Heart right ventricle (tissue), 16 donors: ENCODE measurements around the gene TSFM. TPM values are rescaled to one million over a fixed set of nuclear protein-coding genes. Genes with fewer than 3 reads are reported as not detected.

Experiments
- ATAC-seq, 8 donors: fragments of 200-7000 bp; cut with Tn5 transposase; one replicate each; pipeline ENCODE4 v1.9.1; 2020; ENCODE audit warnings: mild to moderate bottlenecking in 8 of 8, moderate library complexity in 8 of 8, moderate number of reproducible peaks in 1 of 8
- DNase-seq, 2 donors: peaks; one replicate each; pipeline ENCODE4 v3.0.0-alpha.2; 2020
- H3K27ac ChIP-seq, 10 donors: fragments of 200-600 bp; sonication (generic) in 2 of 10; one replicate each; pipeline versions ENCODE4 v1.5.0 to v1.8.0; 2020 to 2022; ENCODE audit warnings: mild to moderate bottlenecking in 3 of 10
- H3K27me3 ChIP-seq, 7 donors: fragments of 200-600 bp; one replicate each; pipeline ENCODE4 v1.8.0; 2021 to 2022; ENCODE audit warnings: mild to moderate bottlenecking in 2 of 7
- H3K36me3 ChIP-seq, 9 donors: fragments of 200-600 bp; sonication (generic) in 1 of 9; one replicate each; pipeline versions ENCODE4 v1.5.0 to v1.8.0; 2020 to 2022; ENCODE audit warnings: mild to moderate bottlenecking in 2 of 9
- H3K4me1 ChIP-seq, 9 donors: fragments of 200-600 bp; sonication (generic) in 1 of 9; one replicate each; pipeline versions ENCODE4 v1.5.0 to v1.8.0; 2020 to 2022; ENCODE audit warnings: mild to moderate bottlenecking in 4 of 9
- H3K4me3 ChIP-seq, 10 donors: fragments of 200-600 bp; sonication (generic) in 2 of 10; one replicate each; pipeline versions ENCODE4 v1.5.0 to v1.8.0; 2020 to 2022; ENCODE audit warnings: mild to moderate bottlenecking in 7 of 10, moderate library complexity in 2 of 10
- H3K9me3 ChIP-seq, 11 donors: fragments of 200-600 bp in 10 of 11; sonication (generic) in 2 of 11; one replicate each; pipeline versions ENCODE4 v1.5.0 to v1.8.0; 2013 to 2022; ENCODE audit warnings: mild to moderate bottlenecking in 2 of 11, control low read depth in 1 of 11, moderate library complexity in 1 of 11
- CTCF ChIP-seq, 9 donors: fragments of 200-600 bp; sonication (generic) in 2 of 9; IDR thresholded peaks; one replicate each; pipeline versions ENCODE4 v1.5.0 to v1.8.0; 2021 to 2022; ENCODE audit warnings: antibody characterized with exemption in 9 of 9, mild to moderate bottlenecking in 5 of 9, moderate library complexity in 1 of 9
- WGBS, 2 donors: extraction: QIAGEN DNeasy Blood & Tissue Kit; methylation state at CpG; one replicate each; pipeline ENCODE4 v1.1.7; 2013; ENCODE audit warnings: inconsistent platforms in 1 of 2; 5-methylcytosine and 5-hydroxymethylcytosine counted together
- intact Hi-C, 10 donors: fragments of 100-400 bp; cut with DNase I; formaldehyde crosslinking; loops; one replicate each; pipeline versions ENCODE4 v1.11.1 to v1.14.2; 2022
- polyA plus RNA-seq, 2 donors: library from polyadenylated mRNA; stranded (reverse); fragments of 200-250 nt; gene quantifications; one replicate each; pipeline ENCODE4 v1.2.3, GENCODE V29; 2013
- total RNA-seq, 10 donors: library from RNA; stranded (reverse); fragmentation: NEBNext Ultra II Directional in 3 of 10; extraction: Animal tissue kit (Norgen Biotek cat#: 25700) in 3 of 10; gene quantifications; one replicate each; pipeline versions ENCODE4 v1.2.1 to v1.2.4, GENCODE V29; 2021 to 2023
- donor health status: Arrhythmogenic right ventricular cardiomyopathy.
- donor health status: ischemic (EF 13 %, LVEDD 7.1; RV severe dilation, severe dysfunction).
- donor health status: healthy with polysubstance abuse.
- donor health status: DM: no; HTN: yes; CAD: no.
- donor health status: DM: no; HTN: no; CAD: no.
- donor health status: ischemic (EF 25% LVEDD 6.9; RV normal size, moderate dysfunction).
- donor health status: ischemic (EF 25% LVEDD 5.7; RV mildly dilated, moderate dysfunction).
- donor health status: healthy.
- donor health status: DM: yes; HTN: yes; CAD: no.
- donor health status: Ischemic cardiomyopathy.
- donor health status: ischemic (EF 35%, LVEDD 5.7; RV mildly dilated, moderate dysfunction).
- donor health status: nonischemic (EF 11% LVEDD 7.7; RV severe dilation, severe dysfunction).
- donor health status: DM: yes; HTN: yes; CAD: no.
- donor health status: PGD.
- donor health status: ischemic (EF 29% LVEDD 5.4; RV normal size, mild dysfunction).
- donor health status: nonischemic (EF 23%, LVEDD 6.1; RV moderate dilation, normal function).

The TSFM gene
- total and polyA plus RNA-seq, 12 donors, result 22.9 to 70.6 (median 52.6) TPM

- H3K4me3 ChIP-seq, result no peak overlapping the region
- no peaks in the 10 kb centered on the region for H3K27me3 ChIP-seq
- DNase-seq (no peak), ATAC-seq (no peak)
- peaks cover 9 to 25% (median 23%) of the 10 kb centered on the region in 9 donors for H3K4me1 ChIP-seq
- WGBS, 2 donors, result 92 to 96% methylated on average over 10 of the region's 10 CpGs
- H3K9me3 ChIP-seq, result no peaks in the 10 kb centered on the region
- TF ChIP-seq CTCF (IDR thresholded peaks at IDR 0.05), result no peak
- no peak overlapping the region for H3K27ac ChIP-seq
- H3K36me3 ChIP-seq, result peaks cover 0 to 90% (median 23%) of the 10 kb centered on the region in 9 donors
- intact Hi-C loops, result no loop called here
These were observed 28.6 kb downstream of the TSFM start for GRCh38 chr12:57811028-57811755.

- peaks cover 15 to 46% (median 44%) of the 10 kb centered on the region in 9 donors for H3K4me1 ChIP-seq
- H3K4me3 ChIP-seq, result no peak overlapping the region
- ATAC-seq (no peak), DNase-seq (no peak)
- peaks cover 0 to 72% (median 14%) of the 10 kb centered on the region in 9 donors for H3K36me3 ChIP-seq
- no peaks in the 10 kb centered on the region for H3K27me3 ChIP-seq
- TF ChIP-seq CTCF (IDR thresholded peaks at IDR 0.05), result no peak
- no peak overlapping the region for H3K27ac ChIP-seq
- intact Hi-C loops, result no loop called here
- H3K9me3 ChIP-seq, result no peaks in the 10 kb centered on the region
- WGBS, 2 donors, result 87 to 89% methylated on average over 14 of the region's 14 CpGs
These were observed 30.8 kb downstream of the TSFM start for GRCh38 chr12:57813111-57813970.

GRCh38 chr12:57813971-57814772, 31.6 kb downstream of the TSFM start:
- peaks cover 15 to 55% (median 51%) of the 10 kb centered on the region in 9 donors for H3K4me1 ChIP-seq
- H3K27me3 ChIP-seq, result no peaks in the 10 kb centered on the region
- H3K36me3 ChIP-seq, result peaks cover 0 to 72% (median 12%) of the 10 kb centered on the region in 9 donors

More at GRCh38 chr12:57813971-57814772, 31.6 kb downstream of the TSFM start:
- 62% methylated on average over 17 of the region's 17 CpGs for WGBS, 2 donors
- Histone ChIP-seq H3K9me3 (no peaks in the 10 kb centered on the region), H3K27ac (no peak overlapping the region), H3K4me3 (no peak overlapping the region)
- intact Hi-C loops, result no loop called here
- ATAC-seq, result peak in 2 of 8 donors; percentile 14 to 16
- TF ChIP-seq CTCF (IDR thresholded peaks at IDR 0.05), result peak in 1 of 9 donors; percentile 13
- no peak for DNase-seq
